ENCODE measurements around the gene TGOLN2.
"Not testable (repeated sequence)": the region's sequence is repeated elsewhere in the genome, so short reads cannot be mapped to it uniquely, and the experiment has no call there.

Gene TGOLN2

DNA sequence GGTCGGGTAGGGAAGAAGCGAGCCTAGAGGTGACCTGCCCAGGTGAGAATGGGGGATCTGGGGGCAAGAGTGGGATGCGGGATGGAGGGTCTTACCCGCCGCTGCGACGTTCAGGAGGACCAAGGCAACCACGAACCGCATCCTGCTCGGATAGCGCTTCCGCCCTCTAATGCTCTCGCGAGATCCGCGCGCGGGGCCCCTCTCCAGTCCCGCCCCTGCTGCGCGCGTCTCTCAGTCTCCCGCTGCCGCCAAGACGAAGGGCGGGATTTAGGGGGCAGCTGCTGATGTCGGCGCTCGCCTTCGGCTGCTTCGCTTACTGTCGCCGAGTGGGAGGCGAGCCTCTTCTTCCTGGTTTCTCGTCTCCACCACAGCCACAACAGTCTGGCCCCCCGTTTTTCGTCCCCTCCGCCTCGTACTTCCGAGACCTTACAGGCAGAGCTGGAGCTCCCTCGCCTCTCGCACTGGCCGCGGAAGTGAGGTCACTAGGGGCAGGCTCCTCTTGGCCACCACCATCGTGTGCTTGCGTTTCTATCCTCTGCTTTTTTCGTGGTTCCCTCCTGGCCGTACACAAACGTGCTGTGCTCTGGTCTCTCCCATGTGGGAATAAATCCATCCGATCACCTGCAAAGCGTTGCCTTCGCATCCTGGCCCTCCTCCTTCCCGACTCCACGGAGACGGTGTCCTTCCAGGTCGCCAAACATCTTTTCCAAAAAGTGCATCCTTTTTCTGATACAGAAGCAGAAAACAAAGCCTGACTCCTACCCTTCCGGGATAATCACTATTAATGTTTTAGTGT is at the start of gene TGOLN2:
TGOLN2 (minus strand) TSS at position 168 of the 796 bp plus-strand sequence; CDS start at position 141, 27 bp downstream.
- Histone ChIP-seq H3K4me3 (ENCODE audit: low read length) (peak within 1 kb of the TSS; percentile 62), H3K4me1 (ENCODE audit: insufficient read depth, low read length) (peaks cover 28% of the 10 kb centered on the region), H3K27me3 (ENCODE audit: insufficient read depth, low read length) (no peaks in the 10 kb centered on the region), H3K9me3 (ENCODE audit: low read length) (no peaks in the 10 kb centered on the region), H2AFZ (ENCODE audit: low read depth, low read length) (peak within 1 kb of the TSS; percentile 4), H3K36me3 (ENCODE audit: insufficient read depth, low read length) (peaks cover 29% of the 10 kb centered on the region)

DNA sequence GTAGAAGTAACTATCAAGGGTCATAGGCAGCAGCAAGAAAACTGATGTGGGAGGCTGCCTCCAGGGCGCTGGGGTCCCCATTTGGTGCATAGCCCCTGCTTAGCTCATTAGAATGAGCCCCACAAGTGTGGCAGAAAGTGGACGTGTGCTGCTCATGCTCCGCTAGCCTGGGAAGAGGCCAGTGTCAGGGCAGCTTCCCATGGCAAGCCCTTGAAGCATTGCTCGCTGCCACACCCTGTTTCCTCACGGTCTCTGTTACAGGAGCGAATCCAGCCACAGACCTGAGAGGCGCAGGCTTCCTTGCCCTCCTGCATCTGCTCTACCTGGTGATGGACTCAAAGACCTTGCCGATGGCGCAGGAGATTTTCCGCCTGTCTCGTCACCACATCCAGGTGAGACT is 49.3 kb upstream of the TGOLN2 start:
- peaks cover 4% of the 10 kb centered on the region for H3K9me3 ChIP-seq (ENCODE audit: low read length)
- no peak overlapping the region for H3K4me3 ChIP-seq (ENCODE audit: low read length)
- H3K36me3 ChIP-seq (ENCODE audit: insufficient read depth, low read length) = peaks cover 16% of the 10 kb centered on the region
- H3K4me1 ChIP-seq (ENCODE audit: insufficient read depth, low read length) = no peaks in the 10 kb centered on the region
- no peaks in the 10 kb centered on the region for H3K27me3 ChIP-seq (ENCODE audit: insufficient read depth, low read length)
- H2AFZ ChIP-seq (ENCODE audit: low read depth, low read length) = no peak overlapping the region

DNA sequence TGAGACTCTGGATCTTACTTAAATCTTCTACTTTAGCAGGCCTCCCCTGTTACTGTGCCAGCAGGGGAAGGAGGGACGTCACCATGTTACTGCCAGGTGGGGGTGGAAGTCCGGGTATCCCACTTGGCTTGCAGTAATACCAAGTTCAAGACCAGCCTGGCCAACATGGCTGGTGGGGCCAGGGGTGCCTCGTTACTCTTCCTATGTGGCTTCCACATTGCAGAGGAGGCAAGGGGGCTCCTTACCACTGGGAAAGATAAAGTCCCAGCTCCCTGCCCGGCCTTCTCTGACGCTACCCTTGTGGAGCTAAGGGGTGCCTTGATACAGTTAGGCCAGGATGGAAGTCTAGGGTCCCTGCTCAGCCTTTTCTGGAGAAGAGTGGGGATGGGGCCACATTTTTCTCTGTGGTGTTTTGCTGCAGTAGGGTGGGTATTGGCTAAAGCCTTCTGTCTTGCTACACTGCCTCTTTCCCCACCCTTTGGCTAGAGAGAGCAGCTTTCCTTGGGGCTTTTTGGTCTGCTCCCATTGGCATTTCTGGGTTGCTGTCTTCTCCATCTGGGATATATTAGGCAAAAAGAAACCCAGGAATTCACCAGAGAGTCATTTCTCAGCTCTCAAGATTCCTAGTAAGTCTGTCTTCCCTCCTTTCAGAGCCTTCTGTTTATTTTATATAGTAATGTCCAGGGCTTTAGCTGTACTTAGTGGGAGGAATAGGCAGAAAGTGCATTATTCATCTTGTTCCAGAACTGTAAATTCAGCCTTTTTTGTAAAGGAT is 48.7 kb upstream of the TGOLN2 start:
- Histone ChIP-seq H2AFZ (ENCODE audit: low read depth, low read length) (no peak overlapping the region), H3K36me3 (ENCODE audit: insufficient read depth, low read length) (peaks cover 16% of the 10 kb centered on the region), H3K4me1 (ENCODE audit: insufficient read depth, low read length) (no peaks in the 10 kb centered on the region), H3K9me3 (ENCODE audit: low read length) (peaks cover 4% of the 10 kb centered on the region), H3K27me3 (ENCODE audit: insufficient read depth, low read length) (no peaks in the 10 kb centered on the region), H3K4me3 (ENCODE audit: low read length) (no peak overlapping the region)

DNA sequence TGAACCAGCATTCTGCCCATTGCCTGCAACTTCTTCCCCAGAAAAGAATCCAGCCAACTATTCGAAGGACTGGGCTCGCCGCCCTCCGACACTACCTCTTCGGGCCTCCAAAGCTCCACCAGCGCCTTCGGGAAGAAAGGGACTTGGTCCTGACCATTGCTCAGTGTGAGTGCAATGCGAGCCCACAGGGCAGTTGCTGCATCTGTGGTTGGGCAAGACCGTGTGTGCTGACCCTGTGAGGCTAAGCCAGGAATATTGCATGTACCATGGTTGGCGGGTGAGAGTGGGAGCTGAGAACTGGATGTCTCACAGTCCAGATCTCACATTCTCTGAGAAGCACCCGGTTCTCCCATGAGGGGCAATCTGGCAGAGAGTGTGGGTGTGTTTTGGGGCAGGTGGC is 43.3 kb upstream of the TGOLN2 start:
- Histone ChIP-seq H3K4me3 (ENCODE audit: low read length) (no peak overlapping the region), H3K9me3 (ENCODE audit: low read length) (peaks cover 2% of the 10 kb centered on the region), H3K27me3 (ENCODE audit: insufficient read depth, low read length) (no peaks in the 10 kb centered on the region)

DNA sequence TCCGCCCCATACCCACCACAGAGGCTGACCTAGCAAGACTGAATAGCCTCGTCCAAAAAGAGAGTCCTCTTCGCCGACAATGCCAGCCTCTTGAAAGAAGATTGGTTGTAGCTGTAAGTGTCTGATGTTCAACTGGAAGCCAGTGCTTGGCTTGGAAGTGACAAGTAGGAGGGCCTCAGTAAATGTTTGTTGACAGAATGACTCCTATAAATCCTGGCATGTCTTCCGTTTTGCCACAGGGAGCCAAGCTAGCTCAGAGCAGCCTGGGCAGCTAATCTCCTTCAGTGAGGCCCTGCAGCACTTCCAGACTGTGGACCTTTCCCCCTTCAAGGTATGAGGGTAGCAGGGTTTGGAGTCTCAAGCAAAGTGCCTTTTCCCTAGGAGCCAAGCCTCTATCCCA is 41.7 kb upstream of the TGOLN2 start:
- H2AFZ ChIP-seq (ENCODE audit: low read depth, low read length) = no peak overlapping the region
- no peaks in the 10 kb centered on the region for H3K4me1 ChIP-seq (ENCODE audit: insufficient read depth, low read length)
- peaks cover 2% of the 10 kb centered on the region for H3K9me3 ChIP-seq (ENCODE audit: low read length)
- H3K4me3 ChIP-seq (ENCODE audit: low read length) = no peak overlapping the region
- H3K36me3 ChIP-seq (ENCODE audit: insufficient read depth, low read length) = peaks cover 3% of the 10 kb centered on the region
- no peaks in the 10 kb centered on the region for H3K27me3 ChIP-seq (ENCODE audit: insufficient read depth, low read length)

More for the DNA sequence above, 43.3 kb upstream of the TGOLN2 start:
- H2AFZ ChIP-seq (ENCODE audit: low read depth, low read length) = no peak overlapping the region
- no peaks in the 10 kb centered on the region for H3K4me1 ChIP-seq (ENCODE audit: insufficient read depth, low read length)
- H3K36me3 ChIP-seq (ENCODE audit: insufficient read depth, low read length) = peaks cover 3% of the 10 kb centered on the region

DNA sequence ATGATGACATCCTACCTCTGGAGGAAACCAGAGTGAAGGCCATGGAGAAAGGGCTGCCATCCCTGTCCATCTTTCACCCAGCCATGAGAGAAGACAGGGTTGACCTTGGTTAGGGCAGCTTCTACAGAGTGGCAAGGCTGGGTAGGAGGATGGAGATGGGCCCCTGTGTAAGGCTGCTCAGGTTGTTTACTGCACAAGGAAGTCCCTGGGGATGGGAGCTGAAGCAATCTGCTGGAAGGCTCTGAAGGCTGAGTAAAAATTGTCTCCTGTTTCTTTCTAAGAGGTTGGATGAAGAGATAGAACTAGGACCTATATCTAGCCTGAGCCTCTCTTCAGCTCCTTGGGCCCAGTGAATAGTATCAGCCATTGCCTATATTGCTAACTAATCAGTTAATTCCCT is 41.1 kb upstream of the TGOLN2 start:
- H3K27me3 ChIP-seq (ENCODE audit: insufficient read depth, low read length) = no peaks in the 10 kb centered on the region
- no peak overlapping the region for H3K4me3 ChIP-seq (ENCODE audit: low read length)
- H3K9me3 ChIP-seq (ENCODE audit: low read length) = peaks cover 2% of the 10 kb centered on the region
- H3K36me3 ChIP-seq (ENCODE audit: insufficient read depth, low read length) = peaks cover 3% of the 10 kb centered on the region
- no peaks in the 10 kb centered on the region for H3K4me1 ChIP-seq (ENCODE audit: insufficient read depth, low read length)
- no peak overlapping the region for H2AFZ ChIP-seq (ENCODE audit: low read depth, low read length)

DNA sequence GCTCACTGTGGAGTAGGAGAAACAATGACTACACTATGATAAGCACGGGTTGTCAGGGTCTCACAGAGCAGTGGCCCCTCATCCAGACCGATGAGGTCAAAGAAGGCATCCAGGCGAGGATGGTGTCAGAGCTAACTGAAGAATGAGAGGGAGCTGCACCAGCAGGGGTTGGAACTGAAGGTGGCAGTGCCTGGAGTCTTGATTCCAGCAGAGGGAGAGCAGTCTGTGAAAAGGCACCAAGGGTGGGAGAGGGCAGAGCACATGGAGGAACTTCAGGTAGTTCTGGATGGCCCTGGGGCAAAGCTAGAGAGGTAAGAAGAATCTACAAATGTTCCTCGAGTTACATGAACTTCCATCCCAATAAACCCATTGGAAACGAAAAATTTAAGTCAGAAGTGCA is 39.4 kb upstream of the TGOLN2 start:
- H3K4me1 ChIP-seq (ENCODE audit: insufficient read depth, low read length) = no peaks in the 10 kb centered on the region
- no peaks in the 10 kb centered on the region for H3K27me3 ChIP-seq (ENCODE audit: insufficient read depth, low read length)
- peaks cover 2% of the 10 kb centered on the region for H3K9me3 ChIP-seq (ENCODE audit: low read length)
- H2AFZ ChIP-seq (ENCODE audit: low read depth, low read length) = no peak overlapping the region
- peaks cover 9% of the 10 kb centered on the region for H3K36me3 ChIP-seq (ENCODE audit: insufficient read depth, low read length)
- no peak overlapping the region for H3K4me3 ChIP-seq (ENCODE audit: low read length)

DNA sequence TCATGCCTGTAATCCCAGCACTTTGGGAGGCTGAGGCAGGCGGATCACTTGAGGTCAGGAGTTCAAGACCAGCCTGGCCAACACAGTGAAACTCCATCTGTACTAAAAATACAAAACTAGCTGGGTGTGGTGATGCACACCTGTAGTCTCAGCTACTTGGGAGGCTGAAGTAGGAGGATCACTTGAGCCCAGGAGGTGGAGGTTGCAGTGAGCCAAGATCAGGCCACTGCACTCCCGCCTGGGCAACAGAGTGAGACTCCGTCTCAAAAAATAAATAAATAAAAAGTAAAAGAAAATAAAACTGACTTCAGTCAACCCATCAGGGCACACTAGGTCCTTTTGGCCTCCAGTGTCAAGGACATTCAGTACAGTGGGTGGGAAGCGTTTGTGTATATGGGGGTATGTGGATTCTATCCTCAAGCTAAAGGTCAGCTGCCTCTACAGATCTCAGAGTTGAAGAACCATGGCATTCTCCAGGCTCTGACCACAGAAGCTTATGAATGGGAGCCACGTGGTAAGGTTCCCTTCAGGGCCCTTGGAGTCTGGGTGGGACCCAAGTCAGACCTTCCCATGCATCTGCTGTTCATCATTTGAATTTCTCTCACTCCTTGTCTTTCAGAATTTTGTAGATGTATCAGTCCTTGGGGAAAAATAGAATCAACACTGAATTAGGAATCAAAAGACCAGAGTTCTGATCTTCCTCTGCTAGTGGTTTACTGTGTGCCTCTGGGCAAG is 35.0 kb upstream of the TGOLN2 start:
- H3K9me3 ChIP-seq (ENCODE audit: low read length); H3K27me3 ChIP-seq (ENCODE audit: insufficient read depth, low read length); H3K4me1 ChIP-seq (ENCODE audit: insufficient read depth, low read length); H2AFZ ChIP-seq (ENCODE audit: low read depth, low read length); H3K4me3 ChIP-seq (ENCODE audit: low read length): not testable (repeated sequence)
- peaks cover 12% of the 10 kb centered on the region for H3K36me3 ChIP-seq (ENCODE audit: insufficient read depth, low read length)

DNA sequence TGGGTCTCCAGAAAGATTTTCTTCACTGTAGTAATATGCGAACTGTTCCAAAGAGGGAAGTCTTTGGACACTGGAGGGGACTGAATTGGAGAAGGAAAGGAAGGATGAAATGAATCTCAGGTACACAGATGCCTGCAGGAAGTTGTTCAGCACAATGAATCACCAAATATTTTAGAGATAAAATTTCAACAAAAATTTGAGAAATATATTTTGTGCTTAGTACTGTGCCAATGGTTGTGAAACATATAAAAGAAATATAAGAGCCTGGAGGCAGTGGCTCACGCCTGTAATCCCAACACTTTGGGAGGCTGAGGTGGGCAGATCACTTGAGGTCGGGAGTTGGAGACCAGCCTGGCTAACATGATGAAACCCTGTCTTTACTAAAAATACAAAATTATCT is 29.9 kb upstream of the TGOLN2 start:
- no peaks in the 10 kb centered on the region for H3K9me3 ChIP-seq (ENCODE audit: low read length)
- no peaks in the 10 kb centered on the region for H3K27me3 ChIP-seq (ENCODE audit: insufficient read depth, low read length)
- peaks cover 14% of the 10 kb centered on the region for H3K4me1 ChIP-seq (ENCODE audit: insufficient read depth, low read length)
- peaks cover 7% of the 10 kb centered on the region for H3K36me3 ChIP-seq (ENCODE audit: insufficient read depth, low read length)
- no peak overlapping the region for H3K4me3 ChIP-seq (ENCODE audit: low read length)
- H2AFZ ChIP-seq (ENCODE audit: low read depth, low read length) = no peak overlapping the region

DNA sequence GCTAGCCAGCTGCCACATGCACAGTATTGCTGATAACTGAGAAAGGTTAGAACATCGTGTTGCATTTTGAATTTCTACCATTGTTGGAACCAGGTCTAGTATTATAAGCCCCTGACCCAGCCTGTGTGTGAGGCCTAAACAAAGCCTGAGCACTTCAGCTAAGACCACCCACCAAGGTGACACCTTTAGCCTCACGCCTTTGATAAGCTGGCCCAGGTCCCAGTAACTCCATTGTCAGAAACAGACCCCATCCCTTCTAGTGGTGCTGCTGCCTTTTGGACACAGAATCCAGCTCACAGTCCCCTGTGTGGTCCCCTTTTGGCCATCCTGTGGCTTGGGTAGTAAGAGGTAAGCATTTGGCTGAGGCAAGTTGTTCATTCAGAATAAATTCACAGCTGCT is 28.4 kb upstream of the TGOLN2 start:
- Histone ChIP-seq H3K27me3 (ENCODE audit: insufficient read depth, low read length) (no peaks in the 10 kb centered on the region), H3K36me3 (ENCODE audit: insufficient read depth, low read length) (peaks cover 4% of the 10 kb centered on the region), H2AFZ (ENCODE audit: low read depth, low read length) (no peak overlapping the region), H3K4me3 (ENCODE audit: low read length) (no peak overlapping the region), H3K4me1 (ENCODE audit: insufficient read depth, low read length) (peaks cover 14% of the 10 kb centered on the region), H3K9me3 (ENCODE audit: low read length) (no peaks in the 10 kb centered on the region)

DNA sequence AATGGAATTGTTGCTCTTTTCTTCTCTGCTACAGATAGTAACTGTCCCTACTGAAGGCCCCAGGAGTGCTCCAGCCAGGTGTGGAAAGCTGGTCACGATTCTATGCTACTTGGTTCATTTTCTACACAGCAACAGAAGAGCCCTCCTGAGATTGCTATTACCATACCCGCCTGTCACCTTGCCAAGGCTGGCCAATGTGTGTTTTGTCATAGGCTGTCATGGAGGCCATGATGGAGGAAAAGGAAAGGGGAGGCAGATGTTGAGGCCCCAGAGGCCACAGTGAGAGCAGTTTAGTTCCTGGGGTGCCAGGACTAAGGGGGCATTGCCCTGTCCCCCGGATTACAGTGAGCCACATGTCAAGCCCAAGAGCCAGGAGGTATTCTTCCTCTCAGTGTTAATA is 27.7 kb upstream of the TGOLN2 start:
- Histone ChIP-seq H3K4me3 (ENCODE audit: low read length) (peak overlapping the region; percentile 78), H2AFZ (ENCODE audit: low read depth, low read length) (peak overlapping the region; percentile 95), H3K9me3 (ENCODE audit: low read length) (no peaks in the 10 kb centered on the region), H3K4me1 (ENCODE audit: insufficient read depth, low read length) (peaks cover 14% of the 10 kb centered on the region), H3K27me3 (ENCODE audit: insufficient read depth, low read length) (no peaks in the 10 kb centered on the region), H3K36me3 (ENCODE audit: insufficient read depth, low read length) (peaks cover 6% of the 10 kb centered on the region)

DNA sequence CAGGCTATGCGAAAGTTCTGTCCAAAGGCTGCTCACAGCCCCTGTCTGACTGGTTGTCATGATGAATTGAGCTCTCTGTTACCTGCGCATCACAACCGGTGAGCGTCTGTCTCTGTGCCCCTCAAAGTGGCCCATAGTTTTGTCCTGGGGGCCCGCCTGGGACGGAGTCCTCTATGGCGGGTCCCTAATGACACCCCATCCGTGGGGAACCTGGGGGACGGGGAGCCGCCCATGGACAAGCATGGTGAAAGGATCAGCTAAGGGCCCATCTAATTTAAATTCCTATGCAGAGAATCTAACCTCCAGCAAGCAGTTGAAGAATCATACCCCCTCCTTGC is 27.3 kb upstream of the TGOLN2 start:
- Histone ChIP-seq H2AFZ (ENCODE audit: low read depth, low read length) (peak overlapping the region; percentile 95), H3K4me3 (ENCODE audit: low read length) (peak overlapping the region; percentile 78), H3K4me1 (ENCODE audit: insufficient read depth, low read length) (peaks cover 14% of the 10 kb centered on the region), H3K36me3 (ENCODE audit: insufficient read depth, low read length) (peaks cover 10% of the 10 kb centered on the region), H3K9me3 (ENCODE audit: low read length) (no peaks in the 10 kb centered on the region), H3K27me3 (ENCODE audit: insufficient read depth, low read length) (no peaks in the 10 kb centered on the region)
